Stimulated activated CD4-positive, alpha-beta T cell treated with anti-CD3 and anti-CD28 coated beads, Interleukin-4, amount 100 ng/mL, for 48 hours (primary cell): ENCODE results near the gene FIZ1.
"Not testable (repeated sequence)": the region's sequence is repeated elsewhere in the genome, so short reads cannot be mapped to it uniquely, and the experiment has no call there.

Source experiments
- DNase-seq, 2 donors: peaks; one replicate each; pipeline ENCODE4 v3.0.0-alpha.2; 2020; ENCODE audit warnings: low read depth in 2 of 2

The FIZ1 gene

GRCh38 chr19:55576746-55577145, 22.6 kb downstream of the FIZ1 start:
- DNase-seq: no peak

DNA sequence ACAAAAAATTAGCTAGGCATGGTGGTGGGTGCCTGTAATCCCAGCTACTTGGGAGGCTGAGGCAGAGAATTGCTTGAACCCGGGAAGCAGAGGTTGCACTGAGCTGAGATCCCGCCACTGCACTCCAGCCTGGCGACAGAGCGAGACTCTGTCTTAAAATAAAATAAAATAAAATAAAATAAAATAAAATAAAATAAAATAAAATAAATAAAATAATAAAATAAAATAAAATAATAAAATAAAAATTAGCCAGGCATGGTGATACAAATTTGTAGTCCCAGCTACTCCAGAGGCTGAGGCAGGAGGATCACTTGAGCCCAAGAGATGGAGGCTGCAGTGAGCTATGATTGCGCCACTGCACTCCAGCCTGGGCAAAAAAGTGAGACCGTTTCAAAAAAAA, 25.4 kb downstream of the FIZ1 start:
- DNase-seq: not testable (repeated sequence)

DNA sequence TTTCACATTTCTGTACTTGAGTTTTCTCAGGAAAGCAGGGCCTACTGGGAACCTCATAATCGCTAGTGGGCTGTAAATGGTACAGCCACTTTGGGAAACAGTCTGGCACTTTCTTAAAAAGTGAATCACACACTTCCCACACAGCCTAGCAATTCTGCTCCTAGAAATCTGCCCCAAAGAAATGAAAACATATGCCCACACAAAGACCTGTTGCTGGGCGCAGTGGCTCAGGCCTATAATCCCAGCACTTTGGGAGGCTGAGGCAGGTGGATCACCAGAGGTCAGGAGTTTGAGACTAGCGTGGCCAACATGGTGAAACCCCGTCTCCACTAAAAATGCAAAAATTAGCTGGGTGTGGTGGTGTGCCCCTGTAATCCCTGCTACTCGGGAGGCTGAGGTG, 29.8 kb downstream of the FIZ1 start:
- not testable (repeated sequence) for DNase-seq

- DNase-seq: no peak
Observed at GRCh38 chr19:55567708-55568328, 31.5 kb downstream of the FIZ1 start.

DNA sequence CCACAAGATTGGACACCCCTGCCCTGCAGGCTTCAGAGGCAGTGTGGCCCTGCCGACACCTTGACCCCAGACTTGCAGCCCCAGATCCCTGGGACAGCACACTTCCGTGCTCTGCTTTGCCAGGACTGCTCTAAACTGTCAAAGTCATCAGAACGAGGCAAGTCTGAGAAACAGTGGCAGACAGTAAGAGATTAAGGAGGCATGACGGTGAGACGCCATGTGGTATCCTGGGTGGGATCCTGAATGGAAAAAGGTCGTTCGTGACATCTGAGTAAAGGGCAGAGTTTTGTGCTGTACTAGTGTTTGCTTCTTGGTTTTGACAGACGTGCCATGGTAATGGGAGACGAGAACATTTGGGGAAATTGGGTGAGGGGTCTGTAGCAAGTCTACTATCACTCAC, 32.5 kb downstream of the FIZ1 start:
- DNase-seq: no peak

DNA sequence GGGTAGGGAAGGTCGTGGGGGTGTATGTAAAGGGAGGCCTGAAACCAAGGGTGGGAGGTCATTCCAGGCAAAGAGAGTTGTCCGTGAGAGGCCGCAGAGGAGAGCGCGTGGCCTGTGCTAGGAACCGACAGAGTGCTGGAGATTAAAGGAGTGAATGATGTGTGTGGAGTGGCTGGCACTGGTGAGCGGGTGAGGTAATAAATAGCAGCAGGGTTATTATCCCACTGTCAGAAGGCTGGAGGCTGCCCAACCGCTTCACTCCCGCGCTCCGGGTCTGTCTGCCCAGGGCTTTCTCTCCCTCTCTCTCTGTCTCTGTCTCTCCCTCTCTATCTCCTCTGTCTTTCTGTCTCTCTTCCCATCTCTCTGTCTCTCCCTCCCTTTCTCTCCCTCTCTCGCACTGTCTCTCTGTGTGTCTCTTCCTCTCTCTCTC, 36.0 kb downstream of the FIZ1 start:
- no peak for DNase-seq

DNA sequence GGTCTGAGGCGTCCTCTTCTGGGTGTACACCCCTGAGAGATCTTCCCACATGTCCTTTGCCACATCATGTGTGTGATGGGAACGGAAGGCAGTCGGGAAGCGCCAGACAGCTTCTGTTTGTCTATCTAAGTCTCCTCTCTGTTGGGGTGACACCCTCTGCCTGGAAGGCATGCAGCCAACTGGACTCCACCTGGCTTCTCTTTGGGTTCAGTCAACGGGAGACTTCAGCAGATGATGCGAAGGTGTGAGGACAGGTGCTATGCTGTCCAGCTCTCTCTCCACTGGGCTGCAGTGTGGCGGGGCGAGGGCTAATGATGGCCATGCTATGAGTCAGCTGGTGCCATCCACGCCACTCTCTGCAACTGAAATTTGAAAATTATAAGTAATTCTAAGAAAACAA, 39.6 kb downstream of the FIZ1 start:
- no peak for DNase-seq

GRCh38 chr19:55554741-55555152, 44.6 kb downstream of the FIZ1 start:
- DNase-seq: no peak

GRCh38 chr19:55554302-55554701, 45.0 kb downstream of the FIZ1 start:
- DNase-seq: no peak

- no peak for DNase-seq
Observed at GRCh38 chr19:55553217-55554182, 45.8 kb downstream of the FIZ1 start.

DNA sequence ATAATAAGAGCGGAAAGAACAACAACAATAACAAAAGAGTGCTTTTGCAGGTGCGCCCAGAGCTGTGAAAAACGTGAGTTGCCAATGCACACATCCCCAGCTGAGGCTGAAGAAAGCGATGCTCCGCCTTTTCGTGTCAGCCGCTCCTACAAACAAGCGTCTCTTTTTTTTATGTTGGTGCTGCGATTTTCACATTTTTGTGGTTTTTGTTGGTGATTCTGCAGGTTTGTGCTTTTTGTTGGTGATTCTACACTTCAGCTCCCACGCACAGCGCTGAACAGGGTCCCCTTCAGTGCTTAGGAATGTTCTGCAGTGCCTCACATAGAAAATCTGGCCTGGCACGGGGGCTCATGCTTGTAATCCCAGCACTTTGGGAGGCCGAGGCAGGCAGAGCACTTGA, 46.7 kb downstream of the FIZ1 start:
- no peak for DNase-seq

DNA sequence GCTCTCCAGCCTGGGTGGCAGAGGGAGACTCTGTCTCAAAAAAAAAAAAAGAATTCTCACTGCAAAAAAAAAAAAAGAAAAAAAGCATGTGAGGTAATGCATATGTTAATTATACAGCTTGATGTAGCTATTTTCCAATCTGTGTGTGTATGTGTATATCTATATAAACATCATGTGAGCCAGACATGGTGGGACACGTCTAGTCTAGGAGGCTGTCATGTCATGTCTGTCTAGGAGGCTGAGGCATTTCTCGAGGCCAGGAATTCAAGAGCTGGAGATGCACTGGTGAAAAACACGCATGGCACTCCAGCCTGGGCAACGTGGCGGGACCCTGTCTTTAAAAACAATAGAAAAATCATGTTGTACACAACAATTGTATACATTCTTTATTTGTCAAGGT, 47.1 kb downstream of the FIZ1 start:
- DNase-seq: no peak

GRCh38 chr19:55550321-55550650, 49.0 kb downstream of the FIZ1 start:
- DNase-seq: no peak

DNA sequence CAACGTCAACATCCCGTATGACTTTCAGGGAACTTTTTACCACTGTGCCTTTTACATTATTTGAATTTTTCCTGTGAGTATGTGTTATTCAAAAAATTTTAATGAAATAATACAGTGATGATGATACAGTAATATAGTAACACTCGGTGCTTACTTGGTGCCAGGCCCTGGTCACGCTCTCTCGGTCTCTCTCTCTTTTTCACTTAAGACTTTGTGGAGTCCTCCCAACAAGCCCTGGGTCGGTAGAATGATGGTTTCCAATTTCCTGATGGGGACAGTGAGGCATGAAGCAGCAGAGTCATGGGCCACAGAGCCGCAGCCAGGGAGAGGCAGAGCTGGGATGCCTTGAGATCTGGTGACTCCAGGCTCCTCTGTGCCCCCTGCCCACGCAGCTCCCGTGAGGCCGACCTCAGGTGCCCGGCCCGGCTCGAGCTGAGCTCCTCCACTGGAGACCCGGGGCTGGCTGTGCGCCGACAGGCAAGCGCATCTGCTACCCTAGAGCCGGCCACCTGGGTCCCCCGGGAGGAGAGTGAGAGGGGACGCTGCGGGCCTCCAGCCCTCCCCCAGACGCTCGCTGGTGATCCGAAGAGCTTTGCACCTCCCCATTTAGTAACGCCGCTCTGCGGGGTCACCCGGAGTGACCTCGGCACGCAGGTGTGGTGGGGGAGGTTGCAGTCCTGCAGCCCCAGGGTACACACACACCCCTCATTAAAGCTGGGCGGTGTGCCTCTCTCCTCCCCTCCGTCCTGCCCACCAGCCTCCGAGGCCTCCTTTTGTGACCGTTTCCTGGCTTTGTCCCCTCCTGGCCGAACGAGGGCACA, 49.6 kb downstream of the FIZ1 start:
- DNase-seq: no peak

DNA sequence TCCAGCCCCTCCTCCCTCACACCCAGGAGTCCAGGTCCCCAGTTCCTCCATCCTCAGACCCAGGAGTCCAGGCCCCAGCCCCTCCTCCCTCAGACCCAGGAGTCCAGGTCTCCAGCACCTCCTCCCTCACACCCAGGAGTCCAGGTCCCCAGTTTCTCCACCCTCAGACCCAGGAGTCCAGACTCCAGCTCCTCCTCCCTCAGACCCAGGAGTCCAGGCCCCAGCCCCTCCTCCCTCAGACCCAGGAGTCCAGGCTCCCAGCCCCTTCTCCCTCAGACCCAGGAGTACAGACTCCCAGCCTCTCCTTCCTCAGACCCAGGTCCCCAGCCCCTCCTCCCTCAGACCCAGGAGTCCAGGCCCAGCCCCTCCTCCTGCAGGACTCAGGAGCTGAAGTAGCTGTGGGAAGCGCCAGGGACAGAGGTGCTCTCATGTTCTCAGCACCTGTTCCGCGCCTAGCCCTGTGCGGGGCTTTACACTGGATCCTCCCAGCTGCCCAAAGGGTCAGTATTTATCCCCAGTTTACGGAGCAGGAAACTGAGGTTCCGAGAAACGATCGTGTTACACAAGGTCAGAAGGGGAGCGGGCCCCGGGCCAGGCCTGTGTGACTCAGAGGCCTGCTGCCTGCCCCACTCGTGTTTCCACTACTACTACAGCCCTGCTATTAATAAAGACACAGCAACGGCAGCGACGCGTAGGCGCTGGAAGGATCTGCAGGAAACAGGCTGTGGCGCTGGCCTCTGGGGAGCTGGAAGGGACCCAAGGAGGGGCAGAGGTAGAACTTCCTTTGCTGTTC, 52.3 kb downstream of the FIZ1 start:
- no peak for DNase-seq

- DNase-seq: no peak
Observed at GRCh38 chr19:55546011-55546410, 53.3 kb downstream of the FIZ1 start.

DNA sequence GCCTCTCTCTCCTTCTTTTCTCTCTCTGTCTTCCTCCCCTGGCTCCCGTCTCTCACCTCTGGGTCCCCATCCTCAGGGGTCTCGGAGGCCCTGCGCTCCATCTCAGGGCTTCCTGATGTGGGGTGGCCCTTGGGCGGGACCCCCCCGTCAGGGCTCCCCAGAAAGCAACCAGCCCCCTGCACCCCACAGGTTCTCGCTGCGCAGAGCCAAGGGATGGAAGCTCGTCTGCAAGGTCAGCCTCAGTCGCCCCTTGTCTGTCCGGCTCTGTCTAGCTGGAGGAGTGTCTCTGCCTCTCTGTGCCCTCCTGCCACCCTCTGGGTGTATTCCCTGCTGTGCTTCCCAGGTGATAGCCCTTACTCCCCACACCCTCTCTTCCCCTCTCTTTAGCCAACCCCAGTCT, 53.9 kb downstream of the FIZ1 start, which contains the start of gene SBK3:
TSS of gene SBK3 (minus strand) at position 101 of the 400 bp plus-strand sequence. CDS start at position 101, 0 bp downstream.
- DNase-seq: no peak

DNA sequence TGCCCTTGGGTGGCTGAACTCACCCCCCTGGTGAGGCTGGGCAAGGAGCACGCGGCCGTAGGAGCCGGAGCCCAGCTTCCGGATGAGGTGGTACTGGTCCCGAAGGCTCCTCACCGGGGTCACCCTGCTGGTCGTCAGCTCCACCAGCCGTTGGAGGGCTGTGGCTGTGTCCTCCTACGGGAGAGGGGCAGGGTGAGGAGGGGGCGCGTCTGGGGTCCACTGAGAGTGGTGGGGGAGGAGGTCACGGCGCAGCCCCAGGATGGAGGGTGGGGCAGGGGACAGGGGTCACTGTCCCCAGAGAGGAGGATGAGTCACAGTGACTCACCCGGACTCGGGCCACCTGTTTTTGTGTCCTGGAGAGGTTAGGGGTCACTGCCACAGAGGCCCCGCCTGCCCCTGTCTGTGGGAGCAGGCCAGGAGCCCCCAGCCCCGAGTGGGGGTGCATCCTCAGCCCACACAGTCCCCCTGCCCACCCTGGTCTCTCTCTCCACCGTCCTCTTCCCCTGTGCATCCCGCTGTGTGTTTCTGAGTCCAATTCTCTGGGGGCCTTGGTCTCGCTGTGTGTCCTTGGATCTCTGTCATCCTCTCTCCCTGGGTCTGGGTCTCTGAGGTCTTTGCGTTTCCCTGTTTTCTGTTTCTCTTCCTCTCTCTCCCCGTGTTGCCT, 54.4 kb downstream of the FIZ1 start:
- no peak for DNase-seq

- no peak for DNase-seq
Observed at GRCh38 chr19:55544014-55544413, 55.3 kb downstream of the FIZ1 start.

DNA sequence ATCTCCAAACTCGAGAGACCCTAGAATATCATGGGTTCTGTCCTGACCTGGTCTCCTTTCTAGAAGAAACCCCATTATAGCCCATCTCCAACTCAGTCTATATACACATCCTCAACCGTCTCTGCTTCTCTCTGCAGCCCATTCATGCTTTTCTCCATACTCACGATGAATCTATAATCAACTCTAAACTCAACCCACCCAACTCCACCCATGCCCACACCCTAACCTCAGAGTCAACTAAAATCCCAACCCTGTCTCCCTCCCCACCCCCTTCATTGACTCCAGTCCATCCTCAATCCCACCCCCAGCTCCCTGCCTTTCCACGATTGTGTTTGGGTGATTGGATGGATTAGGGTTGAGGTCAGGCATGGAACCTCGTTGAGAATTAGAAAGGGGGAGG, 55.8 kb downstream of the FIZ1 start:
- no peak for DNase-seq

DNA sequence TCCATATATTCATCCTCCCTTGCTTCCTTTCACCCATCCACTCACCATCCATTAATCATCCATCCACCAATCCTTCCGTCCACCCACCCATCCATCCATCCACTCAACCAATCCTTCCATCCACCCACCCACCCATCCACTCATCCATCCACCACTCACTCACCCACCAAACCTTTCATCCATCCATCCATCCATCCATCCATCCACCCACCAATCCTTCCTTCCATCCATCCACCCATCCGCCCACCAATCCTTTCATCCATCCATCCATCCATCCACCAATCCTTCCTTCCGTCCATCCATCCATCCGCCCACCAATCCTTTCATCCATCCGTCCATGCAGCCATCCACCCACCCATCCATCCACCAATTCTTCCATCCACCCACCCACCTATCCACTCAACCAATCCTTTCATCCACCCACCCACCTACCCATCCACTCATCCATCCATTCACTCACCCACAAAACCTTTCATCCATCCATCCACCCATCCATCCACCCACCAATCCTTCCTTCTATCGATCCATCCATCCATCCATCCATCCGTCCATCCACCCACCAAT, 56.9 kb downstream of the FIZ1 start:
- no peak for DNase-seq
